OCI-LY7 (cell line): ENCODE data around the gene DCLK1. TPM values are rescaled to one million over a fixed set of nuclear protein-coding genes. Genes with fewer than 3 reads are reported as not detected.

Source experiments
- BruUV-seq: library from RNA; stranded (reverse); fragments of 400-500 nt; replicated peaks from 2 replicates; lab custom pipeline; 2021; lab: Mats Ljungman, UMichigan
- CTCF ChIA-PET: fragments of 300-600 bp; sonication (Branson Sonifier 250); formaldehyde crosslinking; loops from one replicate; lab custom pipeline; 2022; ENCODE audit warnings: antibody characterized with exemption; ENCODE audit not compliant: unreplicated experiment; lab: Charles Lee
- POLR2A ChIA-PET: fragments of 300-600 bp; sonication (Branson Sonifier 250); formaldehyde crosslinking; loops from one replicate; lab custom pipeline; 2022; ENCODE audit warnings: antibody characterized with exemption; lab: Charles Lee
- DNase-seq: peaks from one replicate; pipeline ENCODE4 v3.0.0-alpha.2; 2015; ENCODE audit warnings: low spot score
- H2AFZ ChIP-seq: fragments of 200-600 bp; sonication (generic), shearing (Covaris generic); 2 replicates; pipeline ENCODE4 v1.6.1; 2014; ENCODE audit warnings: mild to moderate bottlenecking, antibody characterized with exemption, low read length, moderate library complexity
- H3K27ac ChIP-seq: fragments of 200-600 bp; sonication (generic); 2 replicates; pipeline ENCODE4 v1.5.1; 2014; ENCODE audit warnings: mixed run types, low read depth, mild to moderate bottlenecking, moderate library complexity, low read length, inconsistent platforms; ENCODE audit not compliant: poor library complexity, severe bottlenecking
- H3K36me3 ChIP-seq: fragments of 200-600 bp; sonication (generic); 2 replicates; pipeline ENCODE4 v1.6.1; 2014; ENCODE audit warnings: mild to moderate bottlenecking, antibody characterized with exemption, low read length, moderate library complexity, mixed read lengths; ENCODE audit not compliant: insufficient read depth
- H3K4me1 ChIP-seq: fragments of 200-600 bp; sonication (generic); 2 replicates; pipeline ENCODE4 v1.5.1; 2014; ENCODE audit warnings: mild to moderate bottlenecking, low read length; ENCODE audit not compliant: insufficient read depth, poor library complexity, severe bottlenecking
- H3K4me2 ChIP-seq: fragments of 200-600 bp; sonication (generic); 2 replicates; pipeline ENCODE4 v1.6.1; 2014; ENCODE audit warnings: mild to moderate bottlenecking, low read length
- H3K4me3 ChIP-seq: fragments of 200-600 bp; sonication (generic); 2 replicates; pipeline ENCODE4 v1.5.1; 2014; ENCODE audit warnings: mild to moderate bottlenecking, low read depth, low read length; ENCODE audit not compliant: poor library complexity, severe bottlenecking
- H3K79me2 ChIP-seq: fragments of 200-600 bp; sonication (generic); 2 replicates; pipeline ENCODE4 v1.6.1; 2016; ENCODE audit warnings: low read depth, mild to moderate bottlenecking, low read length, moderate library complexity, mixed read lengths; ENCODE audit not compliant: insufficient read depth
- H3K9me2 ChIP-seq: fragments of 200-600 bp; sonication (generic); 2 replicates; pipeline ENCODE4 v1.6.1; 2016; ENCODE audit warnings: mild to moderate bottlenecking, low read length, mixed read lengths; ENCODE audit not compliant: insufficient read depth
- H3K9me3 ChIP-seq: fragments of 200-600 bp; sonication (generic); 2 replicates; pipeline ENCODE4 v1.6.1; 2014; ENCODE audit warnings: mild to moderate bottlenecking, mixed run types, low read length, mixed read lengths
- H4K20me1 ChIP-seq: fragments of 200-600 bp; sonication (generic); 2 replicates; pipeline ENCODE4 v1.6.1; 2014; ENCODE audit warnings: mild to moderate bottlenecking, antibody characterized with exemption, low read length, moderate library complexity, mixed read lengths; ENCODE audit not compliant: insufficient read depth
- EZH2phosphoT487 ChIP-seq: fragments of 200-600 bp; sonication (generic); IDR thresholded peaks from 2 replicates; pipeline ENCODE4 v1.6.1; 2018; ENCODE audit warnings: low read depth, borderline replicate concordance, mild to moderate bottlenecking, mixed run types, antibody characterized with exemption, low read length, moderate library complexity, mixed read lengths
- intact Hi-C: fragments of 100-400 bp; cut with micrococcal nuclease; formaldehyde crosslinking; loops from one replicate; pipeline ENCODE4 v1.10.0; 2022; ENCODE audit not compliant: unreplicated experiment
- total RNA-seq, 2 experiments: library from RNA; depleted of rRNA in 1 of 2; stranded (reverse); fragments of >200 nt in 1 of 2; shearing (Covaris generic) in 1 of 2; gene quantifications; 2 replicates each; pipeline ENCODE4 v1.2.3, GENCODE V29; 2014 to 2022
- TF ChIP-seq, protein P1 (sequence below): fragments of 200-600 bp; sonication (generic); conservative IDR thresholded peaks from 2 replicates; pipeline ENCODE4 v1.5.1; 2014; ENCODE audit warnings: mild to moderate bottlenecking, antibody characterized with exemption, low read length, moderate library complexity, mixed read lengths

The DCLK1 gene
- total RNA-seq, 2 experiments from 2014 or later = not detected

DNA sequence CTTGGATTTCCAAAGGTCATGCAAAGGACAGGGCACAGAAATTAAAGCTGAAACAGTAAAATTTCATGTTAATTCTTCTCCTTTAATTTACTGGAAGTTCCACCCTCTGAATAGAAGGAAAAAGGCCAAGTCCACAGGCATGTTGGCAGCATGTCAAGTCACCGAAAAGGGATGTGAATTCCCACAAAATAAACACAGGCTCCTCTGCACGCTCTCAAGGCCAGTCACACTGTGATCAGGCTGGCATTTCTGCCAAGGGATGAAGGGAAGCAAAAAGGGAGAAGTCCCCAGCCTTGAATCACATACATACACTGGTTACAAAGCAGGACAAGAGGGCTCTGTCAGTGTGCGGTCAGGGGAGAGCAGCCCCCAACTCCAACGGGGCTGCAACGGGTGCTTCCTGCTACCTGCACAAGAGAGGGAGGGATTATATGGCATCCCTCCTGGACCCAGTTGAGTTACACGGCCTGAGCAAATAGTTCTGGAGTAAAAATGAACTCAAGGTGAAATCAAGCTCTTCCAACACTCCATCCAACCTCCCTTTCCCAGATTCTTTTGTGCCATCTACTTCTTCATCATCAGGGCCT is 6.9 kb downstream of the DCLK1 start:
- DNase-seq = no peak
- Histone ChIP-seq H3K4me3 (no peak overlapping the region), H3K9me3 (no peaks in the 10 kb centered on the region), H2AFZ (no peak overlapping the region), H3K36me3 (no peaks in the 10 kb centered on the region), H3K27ac (no peak overlapping the region), H3K4me2 (no peak overlapping the region), H3K9me2 (no peaks in the 10 kb centered on the region), H3K4me1 (no peaks in the 10 kb centered on the region), H3K79me2 (no peaks in the 10 kb centered on the region), H4K20me1 (no peaks in the 10 kb centered on the region)
- BruUV-seq = no TSS peak
- POLR2A ChIA-PET = no interaction called here
- intact Hi-C loops = no loop called here
- CTCF ChIA-PET = no interaction called here
- TF ChIP-seq, protein P1, sequence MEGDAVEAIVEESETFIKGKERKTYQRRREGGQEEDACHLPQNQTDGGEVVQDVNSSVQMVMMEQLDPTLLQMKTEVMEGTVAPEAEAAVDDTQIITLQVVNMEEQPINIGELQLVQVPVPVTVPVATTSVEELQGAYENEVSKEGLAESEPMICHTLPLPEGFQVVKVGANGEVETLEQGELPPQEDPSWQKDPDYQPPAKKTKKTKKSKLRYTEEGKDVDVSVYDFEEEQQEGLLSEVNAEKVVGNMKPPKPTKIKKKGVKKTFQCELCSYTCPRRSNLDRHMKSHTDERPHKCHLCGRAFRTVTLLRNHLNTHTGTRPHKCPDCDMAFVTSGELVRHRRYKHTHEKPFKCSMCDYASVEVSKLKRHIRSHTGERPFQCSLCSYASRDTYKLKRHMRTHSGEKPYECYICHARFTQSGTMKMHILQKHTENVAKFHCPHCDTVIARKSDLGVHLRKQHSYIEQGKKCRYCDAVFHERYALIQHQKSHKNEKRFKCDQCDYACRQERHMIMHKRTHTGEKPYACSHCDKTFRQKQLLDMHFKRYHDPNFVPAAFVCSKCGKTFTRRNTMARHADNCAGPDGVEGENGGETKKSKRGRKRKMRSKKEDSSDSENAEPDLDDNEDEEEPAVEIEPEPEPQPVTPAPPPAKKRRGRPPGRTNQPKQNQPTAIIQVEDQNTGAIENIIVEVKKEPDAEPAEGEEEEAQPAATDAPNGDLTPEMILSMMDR = no peak
- TF ChIP-seq EZH2phosphoT487 = no peak

DNA sequence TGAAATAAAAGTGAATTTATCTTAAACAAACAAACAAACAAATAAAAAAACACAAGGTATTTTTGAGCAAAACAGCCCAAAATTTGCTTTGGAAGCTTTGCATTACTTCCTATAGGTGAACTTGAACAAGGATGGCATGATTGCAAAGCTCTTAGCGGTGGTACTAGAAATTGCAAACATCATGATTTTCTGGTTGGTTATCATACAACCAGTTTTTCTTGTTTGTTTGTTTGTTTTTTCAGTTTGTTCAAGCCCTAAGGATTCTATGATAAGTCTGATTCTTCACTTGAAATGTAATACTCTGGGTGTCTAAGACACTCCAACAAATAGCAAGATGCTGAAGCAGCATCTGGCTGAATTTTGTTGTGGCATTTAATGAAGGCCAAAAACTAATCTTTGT is 15.9 kb downstream of the DCLK1 start:
- no peak for DNase-seq
- Histone ChIP-seq H4K20me1 (no peaks in the 10 kb centered on the region), H3K4me3 (no peak overlapping the region), H2AFZ (no peak overlapping the region), H3K27ac (no peak overlapping the region), H3K9me2 (no peaks in the 10 kb centered on the region), H3K4me1 (no peaks in the 10 kb centered on the region), H3K79me2 (no peaks in the 10 kb centered on the region), H3K36me3 (no peaks in the 10 kb centered on the region), H3K9me3 (no peaks in the 10 kb centered on the region), H3K4me2 (no peak overlapping the region)
- BruUV-seq = no TSS peak
- TF ChIP-seq, protein P1 = no peak
- TF ChIP-seq EZH2phosphoT487 = no peak
- ChIA-PET POLR2A (interaction anchor here (0.9 to 1.2 kb wide), 2 partner anchors 8 to 17 kb away, joined by 3 read pairs; no protein-coding TSS in a partner anchor), CTCF (no interaction called here)
- intact Hi-C loops = no loop called here

DNA sequence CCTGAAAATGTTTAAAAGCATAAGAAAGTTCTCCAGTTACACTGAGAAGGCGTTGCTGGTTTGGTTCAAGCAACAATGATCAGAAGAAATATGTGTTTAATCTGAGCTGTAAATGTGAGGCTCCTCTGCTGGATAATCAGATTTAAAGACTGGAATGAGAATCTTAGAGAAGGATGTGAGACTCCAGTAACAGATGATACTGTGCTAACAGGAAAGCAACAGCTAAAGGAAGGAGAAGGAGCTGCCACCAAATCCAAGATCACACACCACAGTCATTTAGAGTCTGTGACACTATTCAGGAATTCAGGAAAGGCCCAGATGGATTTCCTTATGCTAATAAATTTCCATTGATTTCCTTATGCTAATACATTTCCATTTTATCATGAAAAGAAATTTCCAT is 16.9 kb downstream of the DCLK1 start:
- Histone ChIP-seq H3K4me1 (no peaks in the 10 kb centered on the region), H3K9me2 (no peaks in the 10 kb centered on the region), H3K36me3 (no peaks in the 10 kb centered on the region), H3K4me2 (no peak overlapping the region), H3K79me2 (no peaks in the 10 kb centered on the region), H2AFZ (no peak overlapping the region), H3K9me3 (no peaks in the 10 kb centered on the region), H3K4me3 (no peak overlapping the region), H4K20me1 (no peaks in the 10 kb centered on the region), H3K27ac (no peak overlapping the region)
- no peak for DNase-seq
- ChIA-PET CTCF (no interaction called here), POLR2A (interaction anchor here (1.2 kb wide), 1 partner anchor 18 kb away, joined by 3 read pairs; no protein-coding TSS in a partner anchor)
- no TSS peak for BruUV-seq
- intact Hi-C loops = no loop called here
- no peak for TF ChIP-seq EZH2phosphoT487
- TF ChIP-seq, protein P1 = no peak
